GM18502 (cell line): ENCODE results near the gene LTA.
"Not testable (repeated sequence)": the region's sequence is repeated elsewhere in the genome, so short reads cannot be mapped to it uniquely, and the experiment has no call there.

ENCODE experiments used
- ATAC-seq: cut with Tn5 transposase; IDR thresholded peaks from one replicate; pipeline ENCODE4 v1.9.1; 2021; ENCODE audit warnings: mild to moderate bottlenecking; ENCODE audit not compliant: unreplicated experiment, poor library complexity

Gene LTA

DNA sequence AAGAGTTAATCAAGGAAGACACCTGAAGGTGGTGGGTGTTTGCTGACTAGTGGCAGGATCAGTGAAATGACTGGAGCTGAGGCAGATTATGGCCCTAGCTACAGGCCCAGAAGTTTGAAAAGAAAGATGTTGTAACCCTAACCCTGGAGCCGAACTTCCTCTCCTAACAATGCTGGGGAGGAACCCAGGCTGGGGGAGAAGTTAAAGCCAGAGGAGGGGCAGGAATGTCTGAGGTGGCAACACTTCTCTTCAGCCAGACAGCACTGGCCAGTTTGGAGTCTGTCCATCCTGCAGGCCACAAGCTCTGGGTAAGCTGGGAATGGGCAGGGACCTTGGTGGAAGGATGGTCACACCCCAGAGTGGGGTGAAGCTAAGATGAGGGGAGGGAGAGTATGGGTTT, 13.9 kb downstream of the LTA start, which contains the start of gene LST1:
LST1 (plus strand) TSS at position 270 of the 400 bp plus-strand sequence. CDS start 1,023 bp downstream, outside the sequence.
- ATAC-seq = no peak

DNA sequence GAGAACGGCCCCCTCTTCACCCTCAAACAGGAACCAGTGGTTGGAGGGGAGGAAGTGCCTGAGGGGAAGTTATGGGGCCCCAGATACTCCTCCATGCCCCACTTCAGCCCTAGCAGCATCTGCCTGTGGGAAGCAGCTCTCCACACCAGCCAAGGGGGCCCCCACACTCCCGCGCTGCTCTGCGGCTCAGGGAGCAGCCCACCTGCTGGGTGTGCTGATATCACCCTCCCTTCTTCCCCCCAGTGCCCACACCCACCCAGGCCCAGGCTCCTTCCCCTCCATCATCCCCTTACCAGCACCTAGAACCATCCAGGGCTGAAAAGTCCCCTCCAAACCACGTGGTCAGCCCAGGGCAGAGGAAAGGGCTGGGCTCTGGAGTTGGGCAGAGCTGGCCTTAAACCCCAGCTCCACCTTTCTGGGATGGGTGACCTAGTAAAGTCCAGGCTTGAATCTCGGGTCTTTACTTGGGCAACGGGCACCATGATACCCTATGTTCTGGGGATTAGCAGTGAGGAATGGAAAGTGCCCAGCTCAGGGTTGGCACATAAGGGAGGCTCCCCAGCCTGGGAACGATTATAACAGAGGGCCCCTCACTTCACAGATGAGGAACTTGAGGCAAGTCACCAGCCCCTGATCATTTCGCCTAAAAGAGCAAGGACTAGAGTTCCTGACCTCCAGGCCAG, 14.7 kb downstream of the LTA start:
- ATAC-seq = no peak

DNA sequence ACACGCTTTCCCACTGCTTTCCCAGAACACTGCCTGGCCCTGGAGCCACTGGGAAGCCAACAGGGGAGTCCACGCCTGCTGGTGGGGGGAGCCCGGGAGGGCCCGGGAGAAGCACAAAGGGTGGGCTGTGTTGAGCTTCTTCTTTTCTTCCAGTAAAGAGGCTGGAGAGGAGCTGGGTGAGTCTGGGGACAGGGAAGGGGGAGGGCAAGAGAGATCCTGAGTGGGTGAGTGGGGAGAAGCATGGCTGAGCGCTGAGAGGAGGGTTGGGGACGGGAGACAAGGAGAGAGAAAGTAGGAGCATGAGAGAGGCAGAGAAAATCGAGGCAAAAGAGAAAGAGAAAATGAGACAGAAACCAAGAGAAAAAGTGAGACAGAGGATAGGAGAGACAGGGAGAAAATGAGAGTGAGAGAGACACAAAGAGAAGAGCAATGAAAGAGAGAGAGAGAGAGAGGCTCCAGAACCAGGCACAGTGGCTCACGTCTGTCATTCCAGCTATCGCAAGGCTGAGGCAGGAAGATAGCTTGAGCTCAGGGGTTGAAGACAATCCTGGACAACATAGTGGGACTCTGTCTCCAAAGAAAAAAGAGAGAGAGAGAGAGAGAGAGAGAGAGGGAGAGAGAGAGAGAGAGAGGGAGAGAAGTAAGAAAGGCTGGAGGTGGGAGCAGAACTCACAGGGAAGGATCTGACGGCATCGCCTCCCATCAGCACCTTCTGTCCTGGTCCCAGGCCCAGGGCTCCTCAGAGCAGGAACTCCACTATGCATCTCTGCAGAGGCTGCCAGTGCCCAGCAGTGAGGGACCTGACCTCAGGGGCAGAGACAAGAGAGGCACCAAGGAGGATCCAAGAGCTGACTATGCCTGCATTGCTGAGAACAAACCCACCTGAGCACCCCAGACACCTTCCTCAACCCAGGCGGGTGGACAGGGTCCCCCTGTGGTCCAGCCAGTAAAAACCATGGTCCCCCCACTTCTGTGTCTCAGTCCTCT, 16.0 kb downstream of the LTA start:
- no peak for ATAC-seq

DNA sequence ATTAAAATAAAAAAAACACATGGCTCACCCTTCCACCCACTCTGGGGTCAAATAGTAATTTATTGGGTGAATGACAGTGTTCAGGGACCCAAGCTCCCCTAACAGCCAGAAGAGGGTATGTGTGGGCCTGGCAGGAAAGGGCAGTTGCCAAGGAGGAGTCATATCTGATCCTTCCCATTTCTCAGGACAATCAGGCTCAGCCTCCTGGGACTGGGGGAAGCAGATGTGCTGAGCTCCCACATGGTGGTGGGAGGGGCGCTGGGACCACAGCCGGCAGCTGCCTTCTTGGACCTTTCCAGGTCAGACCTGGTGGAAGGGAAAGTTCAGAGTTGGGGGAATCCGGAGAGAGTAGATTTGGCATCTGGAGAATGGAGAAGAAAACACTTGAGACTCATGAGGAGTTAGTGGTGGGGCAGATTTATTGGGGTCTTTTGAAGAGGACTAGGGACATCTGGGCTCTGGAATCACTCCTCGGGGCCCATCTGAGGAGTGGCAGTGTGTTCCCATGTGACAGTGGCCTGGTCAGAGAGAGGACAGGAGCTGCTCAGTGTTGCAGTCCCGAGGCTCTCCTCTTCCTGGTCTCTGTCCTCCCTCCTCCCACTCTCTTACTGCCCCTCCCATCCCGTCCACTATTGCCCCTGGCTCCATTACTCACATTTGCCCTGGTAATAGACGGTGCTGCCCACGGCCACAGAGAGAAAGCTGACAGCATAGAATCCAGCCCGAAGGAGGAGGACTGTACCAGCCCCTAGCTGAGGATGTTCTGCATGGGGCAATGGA, 17.0 kb downstream of the LTA start:
- ATAC-seq = no peak

DNA sequence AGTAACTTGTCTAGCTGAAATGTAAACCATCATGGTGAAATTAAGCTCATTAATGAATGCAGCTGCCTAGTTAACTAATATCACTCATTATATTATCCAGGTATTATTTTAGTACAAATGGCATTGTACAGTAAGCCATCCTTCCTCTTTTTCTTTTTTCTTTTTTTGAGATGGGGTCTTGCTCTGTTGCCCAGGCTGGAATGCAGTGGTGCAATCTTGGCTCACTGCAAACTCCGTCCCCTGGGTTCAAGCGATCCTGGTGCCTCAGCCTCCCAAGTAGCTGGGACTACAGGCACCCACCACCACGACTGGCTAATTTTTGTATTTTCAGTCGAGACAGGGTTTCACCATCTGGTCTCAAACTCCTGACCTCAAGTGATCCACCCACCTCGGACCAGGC, 18.6 kb downstream of the LTA start:
- not testable (repeated sequence) for ATAC-seq

DNA sequence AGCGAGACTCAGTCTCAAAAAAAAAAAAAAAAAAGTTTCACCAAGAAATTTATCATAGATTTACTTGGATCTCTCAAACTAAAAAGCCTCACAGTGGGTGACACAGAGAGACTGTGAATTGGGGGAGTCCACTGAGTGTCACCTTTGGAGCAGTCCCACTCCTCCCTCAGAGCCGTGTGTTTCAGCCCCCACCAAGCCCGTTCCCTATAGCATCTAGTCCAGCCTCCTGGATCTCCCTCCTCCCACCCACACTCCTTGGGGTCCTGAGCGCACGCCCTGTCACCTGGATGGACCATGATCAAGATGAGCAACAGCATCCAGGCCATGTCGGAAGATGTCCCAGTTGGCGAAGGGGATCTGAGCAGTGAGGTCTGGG, 20.3 kb downstream of the LTA start:
- peak; percentile 16 for ATAC-seq

DNA sequence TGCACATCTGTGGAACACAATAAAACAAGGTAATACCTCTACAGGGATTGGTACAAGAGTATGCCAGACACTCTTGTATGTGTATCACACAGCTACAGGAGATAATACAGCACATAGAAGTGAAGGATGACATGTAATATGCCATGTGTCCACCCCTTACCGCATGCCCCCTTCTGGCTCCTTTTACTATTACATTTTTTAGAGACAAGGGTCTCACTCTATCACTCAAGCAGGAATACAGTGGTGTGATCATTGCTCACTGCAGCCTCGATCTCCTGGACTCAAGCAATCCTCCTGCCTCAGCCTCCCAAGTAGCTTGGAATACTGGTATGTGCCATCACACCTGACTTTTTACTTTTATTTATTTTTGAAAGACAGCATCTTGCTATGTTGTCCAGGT, 24.9 kb downstream of the LTA start:
- no peak for ATAC-seq

DNA sequence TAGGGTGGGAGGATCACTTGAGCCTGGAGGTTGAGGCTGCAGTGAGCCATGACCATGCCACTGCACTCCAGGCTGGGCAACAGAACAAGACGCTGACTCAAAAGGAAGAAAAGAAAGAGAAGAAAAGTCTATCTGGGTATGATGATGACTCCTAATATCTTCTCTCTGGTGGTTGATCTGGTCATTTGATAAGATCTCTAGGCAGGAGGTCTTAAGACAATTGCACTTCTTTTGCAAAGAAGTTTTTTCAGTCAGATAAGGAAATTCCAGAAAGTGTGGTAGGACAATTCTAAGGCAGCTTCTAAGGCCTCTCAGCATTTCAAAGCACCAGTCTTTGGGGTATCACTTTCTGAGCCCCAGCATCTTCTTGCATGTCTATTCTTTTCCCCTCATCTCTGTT, 35.2 kb downstream of the LTA start:
- no peak for ATAC-seq

DNA sequence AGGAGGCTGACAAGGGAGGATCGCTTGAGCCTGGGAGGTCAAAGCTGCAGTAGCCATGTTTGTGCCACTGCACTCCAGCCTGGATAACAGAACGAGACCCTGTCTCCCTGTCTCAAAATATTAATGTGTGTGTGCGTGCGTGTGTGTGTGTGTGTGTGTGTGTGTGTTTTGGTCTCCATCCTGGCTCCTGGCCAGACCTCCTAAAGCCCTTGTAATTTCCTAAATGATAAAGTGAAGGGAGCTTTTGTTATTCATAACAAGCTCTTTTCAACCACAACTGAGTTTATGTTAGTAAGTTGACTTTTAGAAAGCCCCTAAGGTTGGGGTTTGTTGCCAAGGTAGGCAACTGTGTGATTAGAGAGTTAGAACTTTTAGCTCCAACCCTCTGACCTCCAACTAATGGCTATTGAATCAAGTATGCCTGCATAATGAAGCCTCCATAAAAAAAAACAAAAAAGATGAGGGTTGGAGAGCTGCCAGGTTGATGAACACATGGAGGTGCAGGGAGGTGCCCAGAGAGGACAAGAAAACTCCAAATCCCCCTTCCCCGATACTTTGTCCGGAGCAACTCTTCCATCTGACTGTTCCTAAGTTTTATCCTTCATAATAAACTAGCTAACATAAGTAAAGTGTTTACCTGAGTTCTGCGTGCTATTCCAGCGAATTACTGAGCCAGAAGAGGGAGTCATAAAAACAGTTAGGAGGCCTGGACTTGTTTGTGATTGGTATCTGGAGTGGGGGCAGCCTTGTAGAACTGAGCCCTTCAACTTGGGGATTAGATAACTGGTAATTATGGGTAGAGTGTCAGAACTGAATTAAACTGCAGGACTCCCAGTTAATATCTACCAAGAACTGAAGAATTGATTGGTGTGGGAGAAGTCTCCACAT, 37.7 kb downstream of the LTA start:
- ATAC-seq = no peak

DNA sequence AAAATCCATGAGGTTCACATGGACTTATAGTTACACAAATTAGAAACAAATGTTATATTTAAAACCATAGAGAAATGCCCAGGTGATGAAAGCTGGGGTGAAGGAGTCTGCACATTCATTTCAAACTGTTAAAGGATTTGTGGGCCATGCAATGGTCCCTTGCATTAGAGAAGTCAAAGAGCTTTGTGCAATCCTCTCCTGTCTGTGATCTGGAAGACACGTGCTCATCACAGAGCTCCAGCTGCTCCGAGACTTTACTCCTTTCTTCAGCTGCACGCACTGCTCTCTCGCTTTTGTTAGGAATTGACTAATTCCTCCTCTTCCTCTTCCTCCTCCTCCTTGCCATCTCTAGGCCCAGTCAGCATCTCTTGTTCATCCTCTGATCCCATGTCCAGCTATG, 38.9 kb downstream of the LTA start:
- ATAC-seq = no peak

DNA sequence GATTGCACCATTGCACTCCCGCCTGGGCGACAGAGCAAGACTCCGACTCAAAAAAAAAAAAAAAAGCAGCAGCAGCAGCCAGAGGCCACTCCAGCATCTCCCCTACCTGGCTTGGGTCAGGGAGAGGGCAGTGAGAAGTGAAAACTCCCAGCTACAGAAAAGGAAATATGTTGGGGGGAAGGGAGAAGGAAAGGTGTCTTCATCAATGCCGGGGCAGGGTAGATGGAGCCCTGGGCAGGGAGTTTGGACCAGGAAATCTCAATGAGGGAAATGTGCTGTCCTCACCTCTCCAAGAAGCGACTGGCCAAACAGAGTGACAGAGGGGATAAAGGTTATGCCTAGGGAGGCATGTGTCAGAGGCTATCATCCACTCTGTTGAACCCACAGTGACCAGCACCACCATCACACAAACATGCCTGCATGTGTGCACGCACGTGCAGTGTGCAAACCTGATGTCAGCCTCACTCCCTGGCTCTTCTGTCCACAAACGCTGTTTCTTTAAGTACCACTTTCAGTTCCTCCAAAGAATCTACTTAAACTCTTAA, 42.1 kb downstream of the LTA start:
- ATAC-seq = no peak

DNA sequence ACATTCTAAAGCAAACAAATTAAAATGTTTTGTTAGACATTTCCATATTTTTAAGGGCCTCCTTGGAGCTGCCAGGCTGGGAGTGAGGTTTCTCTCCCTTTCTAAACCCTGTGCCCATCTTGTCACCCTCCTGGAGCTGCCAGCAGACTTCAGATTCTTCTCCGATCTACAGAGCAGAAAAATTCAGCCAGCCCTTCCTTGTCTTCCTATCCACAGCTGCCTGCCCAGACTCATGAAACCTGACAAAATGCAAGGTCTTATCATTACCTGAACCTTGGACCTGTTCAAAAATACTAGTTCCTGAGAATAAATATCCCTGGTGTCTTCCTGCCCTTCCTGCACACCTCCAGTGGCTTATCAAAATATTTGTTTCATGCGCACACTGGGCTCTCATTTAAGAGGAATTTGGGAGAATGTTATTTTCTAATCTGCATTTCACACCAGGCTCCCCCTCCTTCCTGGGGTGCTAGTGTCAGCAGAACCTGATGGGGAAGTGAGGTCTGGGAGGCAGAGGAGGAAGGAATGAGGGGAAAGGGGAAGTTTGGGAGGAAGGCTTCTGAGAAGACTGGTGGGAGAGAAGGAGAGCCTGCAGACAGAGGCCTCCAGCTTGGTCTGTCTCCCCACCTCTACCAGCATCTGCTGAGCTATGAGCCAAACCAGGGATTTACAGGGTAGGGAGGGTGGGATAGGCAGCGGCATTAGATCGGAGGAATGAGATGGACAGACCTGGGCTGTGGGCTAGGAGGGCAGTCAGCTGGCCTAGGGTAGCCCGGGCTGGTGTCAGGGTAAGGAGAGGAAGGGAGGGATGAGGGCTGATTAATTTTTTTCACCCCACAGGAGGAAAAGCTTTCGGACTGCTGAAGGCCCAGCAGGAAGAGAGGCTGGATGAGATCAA, 42.8 kb downstream of the LTA start, which contains the start of gene AIF1:
AIF1 (plus strand) TSS at position 551 of the 895 bp plus-strand sequence; CDS start at position 647, 96 bp downstream.
- no peak for ATAC-seq

DNA sequence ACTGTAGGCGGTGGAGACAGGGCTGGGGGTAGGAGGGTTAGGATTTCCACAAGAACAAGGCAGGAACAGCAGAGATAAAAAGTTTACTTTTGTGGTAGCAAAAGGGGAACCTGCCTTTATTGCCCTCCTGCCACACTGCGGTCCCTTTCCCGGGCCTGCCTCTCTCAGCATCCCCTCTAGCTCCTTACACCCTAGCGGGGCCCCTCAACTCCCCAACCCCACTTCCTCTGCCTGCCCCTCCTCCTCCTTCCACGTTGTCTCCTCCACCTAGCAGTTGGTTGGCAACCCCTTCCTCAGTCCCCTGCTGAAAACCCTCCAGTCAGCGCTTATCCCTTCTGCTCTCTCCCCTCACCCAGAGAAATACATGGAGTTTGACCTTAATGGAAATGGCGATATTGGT, 43.7 kb downstream of the LTA start:
- no peak for ATAC-seq

DNA sequence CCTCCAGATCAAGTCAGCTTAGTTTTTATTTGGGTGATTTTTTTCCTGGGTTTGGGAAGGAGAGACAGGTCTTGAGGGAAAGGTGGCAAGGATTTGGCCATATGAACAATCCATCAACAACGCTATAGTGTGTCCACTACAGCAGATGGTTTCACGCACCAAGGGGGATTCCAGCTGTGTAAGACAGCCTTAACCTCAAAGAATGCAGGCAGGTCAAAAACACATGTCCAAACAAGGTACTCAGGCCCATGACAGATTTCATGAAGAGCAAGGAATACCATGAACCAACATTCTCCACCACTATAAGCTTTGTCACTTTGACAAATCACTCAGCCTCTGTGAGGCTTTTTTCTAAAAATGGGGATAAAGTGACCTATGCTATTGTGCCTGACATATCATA, 44.9 kb downstream of the LTA start:
- ATAC-seq = no peak

DNA sequence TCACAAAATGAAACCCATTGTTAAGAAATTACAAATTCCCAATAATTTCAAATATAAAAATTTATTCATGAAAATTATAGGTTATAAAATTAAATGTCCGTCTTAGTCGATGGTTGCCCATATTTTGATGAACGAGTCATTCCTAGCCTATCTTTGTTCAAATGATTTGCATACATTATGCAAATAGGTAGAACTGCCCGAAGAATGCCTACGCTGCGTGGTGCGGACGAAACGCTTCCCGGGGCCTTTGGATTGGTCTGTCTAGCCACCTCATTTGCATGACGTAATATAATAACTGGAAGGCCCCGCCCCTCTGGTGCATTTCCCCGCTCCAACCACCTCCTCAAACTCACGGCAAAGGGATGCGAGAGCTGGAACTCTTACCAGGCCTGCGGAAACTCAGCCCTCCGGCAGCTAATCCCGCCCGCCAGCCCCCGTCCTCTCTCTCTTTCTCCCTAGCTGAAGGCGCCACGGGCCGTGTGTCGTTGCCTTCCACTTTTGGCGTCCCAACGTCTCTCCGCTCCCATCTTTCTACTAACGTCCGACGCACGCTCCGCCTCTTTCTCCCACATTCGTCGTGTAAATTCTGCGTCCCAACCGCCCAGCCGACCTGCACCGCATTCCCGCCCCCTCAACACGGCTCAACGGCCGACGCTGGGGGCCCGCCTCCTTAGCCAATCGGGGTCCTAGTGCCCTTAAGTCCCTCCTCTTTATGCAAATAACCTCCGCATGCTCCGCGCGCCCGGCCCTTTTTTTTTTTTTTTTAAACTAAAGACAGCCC, 47.9 kb downstream of the LTA start:
- ATAC-seq = peak; percentile 87

DNA sequence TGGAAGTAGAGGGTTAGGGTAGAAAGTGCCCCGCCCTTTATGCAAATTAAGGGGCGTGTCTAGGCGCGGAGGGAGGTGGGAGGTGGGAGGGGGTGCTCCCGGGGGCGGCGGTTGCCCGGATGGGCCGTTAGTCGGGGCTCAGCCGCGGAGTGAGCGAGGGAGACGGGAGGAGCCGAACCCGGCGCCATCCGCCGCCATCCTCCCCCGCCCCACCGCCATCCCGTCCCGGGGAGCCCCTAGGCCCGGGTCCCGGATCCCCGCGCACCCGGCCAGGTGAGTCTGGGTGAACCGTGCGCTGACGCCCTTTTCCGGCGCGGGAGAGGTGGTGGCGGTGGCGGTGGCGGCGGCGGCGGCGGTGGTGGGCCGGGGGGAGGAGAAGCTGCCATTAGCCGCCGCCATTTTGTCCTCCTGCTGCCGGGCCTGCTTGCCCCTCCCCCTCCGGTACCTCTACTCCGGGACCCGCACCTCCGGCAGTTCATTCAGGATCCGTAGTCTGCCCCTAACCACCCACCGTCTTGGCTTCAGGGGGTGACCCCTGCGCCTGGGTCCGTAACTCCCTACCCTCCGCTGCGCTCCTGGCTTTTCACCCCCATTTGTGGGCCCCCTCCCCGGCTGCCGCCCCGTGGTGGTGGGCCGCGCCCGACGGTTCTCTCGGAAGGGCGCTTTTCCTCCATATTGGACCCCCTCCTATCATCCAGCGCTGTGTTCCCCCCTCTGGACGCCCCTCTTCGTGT, 48.7 kb downstream of the LTA start, which contains the start of gene PRRC2A:
PRRC2A (plus strand) TSS at position 130 of the 734 bp plus-strand sequence. CDS start 2,075 bp downstream, outside the sequence.
- ATAC-seq = peak; percentile 33
